Daoy (cell line): ENCODE results near the gene BORCS6. TPM values are rescaled to one million over a fixed set of nuclear protein-coding genes. Genes with fewer than 3 reads are reported as not detected.

Source experiments
- DNase-seq: peaks from one replicate; pipeline ENCODE4 v3.0.0-alpha.2; 2015; ENCODE audit warnings: low read depth
- total RNA-seq: library from RNA; depleted of rRNA; stranded (reverse); fragments of >200 nt; shearing (Covaris generic); gene quantifications from 2 replicates; pipeline ENCODE4 v1.2.3, GENCODE V29; 2014

BORCS6 gene
- total RNA-seq, 1 experiment from 2014 or later, result 3.3 TPM

- DNase-seq, result no peak
These were observed 35.3 kb downstream of the BORCS6 start for GRCh38 chr17:8154608-8155155.

DNA sequence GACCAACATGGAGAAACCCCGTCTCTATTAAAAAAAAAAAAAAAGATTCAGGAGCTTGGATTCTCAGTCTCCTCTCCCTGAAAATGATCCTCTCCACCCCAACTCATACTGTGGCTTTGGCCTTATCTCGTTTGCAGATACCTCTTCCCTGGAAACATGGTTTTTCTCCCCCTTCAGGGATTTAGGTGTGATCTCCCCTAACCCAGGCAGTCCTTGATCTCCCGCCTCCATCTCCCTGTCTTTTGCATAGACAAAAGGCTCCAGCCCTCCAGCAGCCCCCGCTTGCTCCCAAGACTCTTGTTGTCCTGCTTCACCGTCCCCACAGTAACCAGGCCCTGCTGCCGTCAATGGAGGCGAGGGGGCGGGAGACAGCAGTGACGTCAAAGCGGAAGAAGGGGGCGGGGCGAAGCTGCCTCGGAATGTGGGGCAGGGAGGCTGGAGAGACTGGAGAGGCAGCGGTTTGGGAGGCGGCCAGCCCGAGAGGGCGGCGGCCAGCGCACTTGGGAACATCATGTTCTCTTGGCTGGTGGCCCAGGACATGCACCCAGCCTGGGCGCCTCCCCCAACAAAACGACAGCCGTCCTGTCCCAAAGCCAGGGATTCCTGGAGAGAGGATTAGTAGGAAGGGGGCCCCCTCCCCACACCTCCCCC is 35.9 kb downstream of the BORCS6 start:
- peak; percentile 97 for DNase-seq

DNA sequence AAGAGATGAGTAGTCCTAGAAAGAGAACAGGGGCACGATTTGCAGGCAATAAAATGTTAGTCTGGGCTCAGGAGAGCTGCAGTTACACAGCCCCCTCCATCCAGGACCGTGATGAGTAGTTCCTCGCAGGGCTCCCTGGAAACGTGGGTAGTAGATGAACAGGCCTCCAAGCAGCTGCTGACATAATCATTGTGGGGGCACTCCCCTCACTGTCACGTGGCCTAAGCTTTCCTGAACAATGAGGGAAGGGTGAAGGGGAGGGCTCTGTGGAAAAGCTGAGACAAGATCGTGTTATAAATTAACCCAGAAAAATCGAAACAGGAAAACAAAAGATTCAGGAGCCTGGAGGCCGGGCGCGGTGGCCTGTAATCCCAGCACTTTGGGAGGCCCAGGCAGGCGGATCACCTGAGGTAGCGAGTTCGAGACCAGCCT is 36.4 kb downstream of the BORCS6 start:
- peak; percentile 89 for DNase-seq

DNA sequence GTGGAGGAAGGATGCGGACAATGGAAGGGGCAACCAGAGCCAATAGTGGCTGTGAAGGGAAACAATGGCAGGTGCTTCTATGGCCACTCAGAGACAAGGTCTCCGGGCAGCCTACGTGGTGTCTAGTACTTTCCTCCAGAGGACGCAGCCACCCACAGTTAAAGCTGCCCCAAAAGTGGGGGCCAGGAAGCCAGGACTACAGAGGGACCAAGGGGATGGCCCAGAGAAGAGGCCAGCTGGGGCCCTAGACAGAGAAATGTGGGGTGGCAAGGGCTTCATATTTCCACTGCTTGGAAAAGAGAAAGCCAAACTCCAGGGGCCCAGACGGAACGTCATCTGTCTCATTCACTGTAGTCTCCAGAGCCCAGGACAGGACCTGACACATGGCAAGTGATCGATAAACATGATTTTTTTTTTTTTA is 36.9 kb downstream of the BORCS6 start:
- no peak for DNase-seq

GRCh38 chr17:8152112-8152775 is 37.7 kb downstream of the BORCS6 start, which contains the start of gene PER1:
Gene PER1 (minus strand): TSS chr17:8152404. CDS start chr17:8150706, 1,698 bp downstream.
- peak; percentile 88 for DNase-seq

- DNase-seq, result peak; percentile 66
These were observed 38.3 kb downstream of the BORCS6 start for GRCh38 chr17:8151641-8152111.

DNA sequence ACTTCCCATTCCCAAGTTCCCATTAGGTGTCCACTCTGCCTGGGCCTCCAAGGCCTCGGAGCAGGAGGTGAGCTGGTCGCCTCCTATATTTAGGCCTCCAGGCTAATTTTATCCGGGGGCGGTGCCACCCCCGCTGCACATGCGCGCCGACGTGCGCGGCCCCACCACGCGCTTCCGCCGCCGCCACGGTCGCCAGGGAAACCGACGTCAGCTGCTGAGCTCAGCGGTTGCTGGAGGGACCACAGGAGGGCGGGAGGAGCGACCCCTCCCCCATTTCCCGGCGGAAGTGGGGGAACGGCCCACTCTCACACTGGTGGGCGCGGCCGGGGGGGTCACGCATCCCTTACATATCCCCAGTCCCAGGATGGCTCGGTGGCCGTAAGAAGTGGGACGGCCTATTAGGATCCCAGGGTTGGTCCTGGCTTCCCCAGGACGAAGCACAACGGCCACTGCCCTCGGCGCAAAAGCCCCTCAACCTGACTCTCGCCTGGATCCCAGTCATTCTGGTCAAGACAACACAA is 38.8 kb downstream of the BORCS6 start:
- peak; percentile 76 for DNase-seq

GRCh38 chr17:8150194-8151119 is 39.5 kb downstream of the BORCS6 start:
- DNase-seq, result no peak

- no peak for DNase-seq
These were observed 40.4 kb downstream of the BORCS6 start for GRCh38 chr17:8149419-8150193.

- DNase-seq, result no peak
These were observed 41.4 kb downstream of the BORCS6 start for GRCh38 chr17:8148560-8148959.

DNA sequence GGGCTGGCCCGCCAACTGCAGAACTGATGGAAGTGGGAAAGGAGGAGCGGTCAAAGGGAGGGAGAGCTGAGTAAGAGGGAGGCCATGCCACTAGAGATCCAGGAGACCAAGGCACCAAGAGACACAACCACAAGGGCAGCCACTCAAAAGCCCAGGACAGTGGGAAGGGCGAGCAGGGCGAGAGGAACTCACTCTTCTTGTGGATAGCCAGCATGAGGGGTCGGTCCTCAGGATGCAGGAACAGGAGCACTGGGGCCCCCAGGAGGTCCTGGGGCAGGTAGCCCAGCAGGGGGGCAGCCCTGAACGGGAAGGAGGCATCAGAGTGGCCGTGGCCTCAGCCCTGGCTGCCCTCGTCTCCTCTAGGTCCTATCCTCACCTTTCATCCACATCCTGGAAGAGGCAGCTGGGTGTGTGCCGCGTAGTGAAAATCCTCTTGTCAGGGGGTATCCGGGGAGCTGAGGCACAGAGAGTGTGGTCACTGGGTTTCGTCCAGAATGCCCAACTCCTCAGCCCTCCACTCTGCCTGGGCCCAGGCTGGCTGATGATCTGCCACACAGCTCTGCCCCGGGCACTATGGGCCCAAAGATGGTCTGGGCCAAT is 42.1 kb downstream of the BORCS6 start:
- DNase-seq, result no peak

GRCh38 chr17:8147141-8147804 is 42.7 kb downstream of the BORCS6 start:
- DNase-seq, result no peak

GRCh38 chr17:8146381-8147140 is 43.4 kb downstream of the BORCS6 start:
- DNase-seq, result no peak

- DNase-seq, result no peak
These were observed 44.2 kb downstream of the BORCS6 start for GRCh38 chr17:8145811-8146210.

- DNase-seq, result no peak
These were observed 45.4 kb downstream of the BORCS6 start for GRCh38 chr17:8144401-8145231.

DNA sequence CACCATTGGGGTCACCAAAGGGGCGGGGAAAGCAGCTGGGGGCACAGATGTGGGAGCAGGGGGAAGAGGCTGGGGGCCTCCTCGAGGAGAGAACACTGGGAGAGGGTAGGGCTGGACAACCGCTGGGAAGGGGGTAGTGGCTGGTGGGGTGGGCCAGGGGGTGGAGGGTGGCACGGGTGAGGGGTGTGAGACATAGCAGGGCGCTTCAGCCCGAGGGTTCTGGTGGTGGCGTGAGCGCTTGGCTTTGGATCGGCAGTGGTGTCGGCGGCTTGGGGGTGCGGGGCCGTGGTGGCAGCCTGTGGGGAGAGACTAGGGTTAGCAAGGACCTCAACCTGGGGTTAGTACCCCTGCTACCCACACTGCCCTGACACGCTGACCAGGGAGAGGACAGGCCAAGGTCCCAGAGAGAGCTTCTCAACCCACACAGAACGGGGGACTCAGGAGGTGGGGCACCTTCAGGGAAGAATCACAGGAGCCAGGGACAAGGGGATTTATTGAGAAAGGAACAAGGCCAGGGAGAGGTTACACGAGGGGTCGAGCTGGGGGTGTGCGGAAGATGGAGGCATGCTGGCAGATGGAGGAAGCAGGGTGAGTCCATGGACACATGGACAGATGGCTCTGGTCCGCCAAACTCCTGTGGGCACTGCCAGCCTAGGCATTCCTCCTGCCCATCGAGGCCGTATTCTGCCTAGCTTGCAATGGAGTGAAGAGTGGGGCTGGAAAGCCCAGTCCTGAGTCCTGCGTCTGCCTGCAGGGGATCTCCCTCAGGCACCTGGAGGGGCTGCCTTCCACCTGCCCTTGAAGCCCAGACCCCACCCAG is 46.2 kb downstream of the BORCS6 start:
- no peak for DNase-seq

DNA sequence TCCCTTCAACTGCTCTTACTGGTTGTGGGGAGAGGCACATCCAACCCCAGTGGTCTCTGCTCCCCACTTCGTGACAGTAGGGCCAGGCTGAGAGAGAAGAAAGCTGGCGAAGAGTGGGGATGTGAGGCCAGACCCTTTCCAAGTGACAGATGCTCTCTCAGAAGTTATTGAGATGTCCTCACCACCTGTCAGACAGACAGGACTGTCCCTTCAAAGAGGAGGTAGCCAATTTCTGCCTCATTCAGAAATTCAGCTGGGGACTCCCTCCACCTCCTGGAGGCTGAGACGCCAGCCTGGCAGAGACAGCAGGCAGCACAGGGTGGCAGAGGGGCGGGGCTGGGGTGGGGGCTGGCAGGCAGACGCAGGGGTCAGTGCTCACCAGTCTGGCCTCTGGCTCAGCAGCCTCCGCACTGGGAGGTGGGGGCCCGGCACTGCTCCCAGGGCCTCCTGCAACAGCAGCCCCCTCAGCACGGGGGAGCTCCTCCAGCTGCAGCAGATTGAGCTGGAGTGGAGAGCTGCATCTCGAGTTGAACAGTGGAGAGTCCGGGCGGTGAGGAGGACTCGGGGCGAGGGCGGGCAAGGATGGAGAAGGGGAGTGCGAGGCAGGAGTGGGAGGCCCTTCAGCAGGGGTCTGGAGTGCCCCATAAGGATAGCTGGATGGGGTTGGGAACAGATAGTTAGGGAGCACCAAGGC is 46.9 kb downstream of the BORCS6 start:
- no peak for DNase-seq
